Measurements from ENCODE around the gene TUBG1. TPM values are rescaled to one million over a fixed set of nuclear protein-coding genes. Genes with fewer than 3 reads are reported as not detected.

The TUBG1 gene
- total RNA-seq, 1 experiment from 2014 or later = 114 TPM

DNA sequence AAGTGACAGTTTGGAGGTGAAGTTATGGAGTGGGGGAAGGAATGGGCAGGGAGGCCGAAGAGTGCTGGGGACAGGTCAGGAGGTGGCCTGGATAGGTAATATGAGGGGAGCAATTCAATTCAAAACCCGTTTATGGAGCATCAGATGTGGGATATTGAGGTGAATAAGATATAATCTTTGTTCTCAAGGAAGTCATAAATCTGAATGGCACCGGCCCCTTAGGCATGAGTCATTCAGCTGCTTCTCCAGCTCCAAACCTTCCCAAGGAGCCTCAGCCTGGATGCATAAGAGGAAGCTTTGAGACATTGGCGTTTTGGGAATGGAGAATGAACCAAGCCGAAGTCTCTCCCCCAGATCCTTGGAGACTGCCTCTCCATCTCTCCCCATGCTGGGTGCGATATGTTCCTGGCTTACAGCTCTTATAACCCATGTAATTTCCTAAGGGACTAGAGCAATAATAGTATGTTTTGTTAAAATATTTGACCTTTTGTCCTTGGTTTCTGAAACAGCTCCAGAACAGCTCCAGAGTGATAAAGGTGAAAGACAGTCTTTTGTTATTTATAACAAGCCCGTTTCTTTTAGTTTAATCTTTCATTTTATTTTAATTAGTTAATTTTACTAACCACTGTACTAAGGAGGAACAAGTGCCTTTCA is 51.3 kb downstream of the TUBG1 start:
- H3K79me2 ChIP-seq (ENCODE audit: low read length) = no peaks in the 10 kb centered on the region; the same call in 1 of the 2 replicates
- CTCF ChIA-PET = interaction anchor here (0.5 kb wide), 1 partner anchor 56 kb away, joined by 8 read pairs; no protein-coding TSS in a partner anchor
- no peaks in the 10 kb centered on the region for H3K9me3 ChIP-seq (ENCODE audit: low read length)
- H2AFZ ChIP-seq (ENCODE audit: low read length) = no peak overlapping the region
- H3K27me3 ChIP-seq (ENCODE audit: low read length) = no peaks in the 10 kb centered on the region
- POLR2A ChIA-PET (ENCODE audit: unreplicated experiment) = interaction anchor here (0.9 kb wide), 1 partner anchor 37 kb away, joined by 5 read pairs; no protein-coding TSS in a partner anchor
- H3F3A ChIP-seq (ENCODE audit: low read length, unreplicated experiment) = no peaks in the 10 kb centered on the region
- H3K4me2 ChIP-seq (ENCODE audit: low read length) = peak overlapping the region; percentile 65
- H3K27ac ChIP-seq (ENCODE audit: low read length) = peak overlapping the region; percentile 43
- H3K36me3 ChIP-seq (ENCODE audit: low read depth, low read length) = no peaks in the 10 kb centered on the region
- no peaks in the 10 kb centered on the region for H3K9me2 ChIP-seq (replicated peaks; ENCODE audit: low read length)
- no peak overlapping the region for H3K9ac ChIP-seq (ENCODE audit: low read length)
- H3K4me1 ChIP-seq (ENCODE audit: insufficient read depth, low read length) = peaks cover 21% of the 10 kb centered on the region
- BruUV-seq (replicated peaks) = no TSS peak
- H4K20me1 ChIP-seq (ENCODE audit: low read length) = no peaks in the 10 kb centered on the region
- ATAC-seq (peak; percentile 66), DNase-seq (peak; percentile 77)
- intact Hi-C loops (cut with micrococcal nuclease) = loop anchor here (2.0 kb wide), 1 partner anchor 36 kb away; no protein-coding TSS in a partner anchor
- no peak for TF ChIP-seq EZH2 (IDR thresholded peaks at IDR 0.05; ENCODE audit: low read length, unreplicated experiment)
- TF ChIP-seq EZH2phosphoT487 (IDR thresholded peaks at IDR 0.05; ENCODE audit: borderline replicate concordance, low read length) = no peak
- TF ChIP-seq, protein P1, sequence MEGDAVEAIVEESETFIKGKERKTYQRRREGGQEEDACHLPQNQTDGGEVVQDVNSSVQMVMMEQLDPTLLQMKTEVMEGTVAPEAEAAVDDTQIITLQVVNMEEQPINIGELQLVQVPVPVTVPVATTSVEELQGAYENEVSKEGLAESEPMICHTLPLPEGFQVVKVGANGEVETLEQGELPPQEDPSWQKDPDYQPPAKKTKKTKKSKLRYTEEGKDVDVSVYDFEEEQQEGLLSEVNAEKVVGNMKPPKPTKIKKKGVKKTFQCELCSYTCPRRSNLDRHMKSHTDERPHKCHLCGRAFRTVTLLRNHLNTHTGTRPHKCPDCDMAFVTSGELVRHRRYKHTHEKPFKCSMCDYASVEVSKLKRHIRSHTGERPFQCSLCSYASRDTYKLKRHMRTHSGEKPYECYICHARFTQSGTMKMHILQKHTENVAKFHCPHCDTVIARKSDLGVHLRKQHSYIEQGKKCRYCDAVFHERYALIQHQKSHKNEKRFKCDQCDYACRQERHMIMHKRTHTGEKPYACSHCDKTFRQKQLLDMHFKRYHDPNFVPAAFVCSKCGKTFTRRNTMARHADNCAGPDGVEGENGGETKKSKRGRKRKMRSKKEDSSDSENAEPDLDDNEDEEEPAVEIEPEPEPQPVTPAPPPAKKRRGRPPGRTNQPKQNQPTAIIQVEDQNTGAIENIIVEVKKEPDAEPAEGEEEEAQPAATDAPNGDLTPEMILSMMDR (conservative IDR thresholded peaks at IDR 0.05; ENCODE audit: low read depth, low read length) = no peak
- no peak overlapping the region for H3K4me3 ChIP-seq (ENCODE audit: low read length)

Other genes starting within 250 kb of the TUBG1 start
- not detected in 2 replicates for gene STAT3, start 221.2 kb upstream of the TUBG1 start, total RNA-seq (2014; rRNA removed)
- 0.17 TPM in 1 of 2 replicates, not detected in the other for gene CAVIN1, start 186.4 kb upstream of the TUBG1 start, total RNA-seq (2014; rRNA removed)
- gene ATP6V0A1, start 150.8 kb upstream of the TUBG1 start, total RNA-seq (2014; rRNA removed) = 0.07 and 0.35 TPM in 2 replicates
- 4.9 and 9.8 TPM in 2 replicates for gene NAGLU, start 73.4 kb upstream of the TUBG1 start, total RNA-seq (2014; rRNA removed)
- gene HSD17B1, start 56.8 kb upstream of the TUBG1 start, total RNA-seq (2014; rRNA removed) = 0.86 and 1.5 TPM in 2 replicates
- 33.3 and 54.3 TPM in 2 replicates for gene COASY, start 47.5 kb upstream of the TUBG1 start, total RNA-seq (2014; rRNA removed)
- 25.8 and 26.2 TPM in 2 replicates for gene MLX, start 42.6 kb upstream of the TUBG1 start, total RNA-seq (2014; rRNA removed)
- gene PSMC3IP, start 32.0 kb upstream of the TUBG1 start, total RNA-seq (2014; rRNA removed) = 20.3 and 24.1 TPM in 2 replicates
- gene RETREG3, start 309 bp upstream of the TUBG1 start, total RNA-seq (2014; rRNA removed) = 19.3 and 21.9 TPM in 2 replicates
- 6.0 and 7.1 TPM in 2 replicates for gene TUBG2, start 49.6 kb downstream of the TUBG1 start, total RNA-seq (2014; rRNA removed)
- gene PLEKHH3, start 67.3 kb downstream of the TUBG1 start, total RNA-seq (2014; rRNA removed) = 20.1 and 27.8 TPM in 2 replicates
- gene CCR10, start 72.2 kb downstream of the TUBG1 start, total RNA-seq (2014; rRNA removed) = 0.58 TPM in 1 of 2 replicates, not detected in the other
- 4.6 and 6.6 TPM in 2 replicates for gene CNTNAP1, start 72.8 kb downstream of the TUBG1 start, total RNA-seq (2014; rRNA removed)
- gene EZH1, start 135.4 kb downstream of the TUBG1 start, total RNA-seq (2014; rRNA removed) = 5.8 and 13.7 TPM in 2 replicates
- not detected in 2 replicates for gene RAMP2, start 151.5 kb downstream of the TUBG1 start, total RNA-seq (2014; rRNA removed)
- 56.7 and 62.0 TPM in 2 replicates for gene VPS25, start 163.8 kb downstream of the TUBG1 start, total RNA-seq (2014; rRNA removed)
- gene WNK4, start 170.9 kb downstream of the TUBG1 start, total RNA-seq (2014; rRNA removed) = 13.0 and 17.4 TPM in 2 replicates
- 44.6 and 49.6 TPM in 2 replicates for gene COA3, start 189.0 kb downstream of the TUBG1 start, total RNA-seq (2014; rRNA removed)
- not detected in 2 replicates for gene CNTD1, start 189.2 kb downstream of the TUBG1 start, total RNA-seq (2014; rRNA removed)
- 84.0 and 93.7 TPM in 2 replicates for gene BECN1, start 214.6 kb downstream of the TUBG1 start, total RNA-seq (2014; rRNA removed)
- gene PSME3, start 223.7 kb downstream of the TUBG1 start, total RNA-seq (2014; rRNA removed) = 107 and 123 TPM in 2 replicates
- gene AOC2, start 234.9 kb downstream of the TUBG1 start, total RNA-seq (2014; rRNA removed) = 0.63 and 1.4 TPM in 2 replicates
- gene AOC3, start 241.5 kb downstream of the TUBG1 start, total RNA-seq (2014; rRNA removed) = 0.26 and 0.35 TPM in 2 replicates

Data from PC-3 (cell line).